ENCODE data around the gene CTCFL. TPM values are rescaled to one million over a fixed set of nuclear protein-coding genes. Genes with fewer than 3 reads are reported as not detected.

CTCFL gene
- total and polyA plus RNA-seq, 2 experiments from 2014 or later: not detected

GRCh38 chr20:57544838-57545564, 20.1 kb upstream of the CTCFL start:
- H3K79me2 ChIP-seq (ENCODE audit: insufficient read depth): no peaks in the 10 kb centered on the region
- H3K9me3 ChIP-seq (ENCODE audit: low read depth): no peaks in the 10 kb centered on the region
- no peak overlapping the region for H2AFZ ChIP-seq
- WGBS, 2 experiments (ENCODE audit: low coverage in 1 of 2, low lambda C conversion rate in 2 of 2, missing lambda C conversion rate in 2 of 2): 39 to 43% methylated on average over 12 of the region's 12 CpGs
- H3K27me3 ChIP-seq (replicated peaks; ENCODE audit: insufficient read depth): peaks cover 60% of the 10 kb centered on the region
- H3K27ac ChIP-seq: no peak overlapping the region
- no peak overlapping the region for H3K4me2 ChIP-seq (ENCODE audit: unreplicated experiment)
- H3K4me3 ChIP-seq: no peak overlapping the region
- DNase-seq: no peak
- in situ Hi-C loops (cut with MboI): no loop called here
- no peak for TF ChIP-seq EZH2phosphoT487 (IDR thresholded peaks at IDR 0.05; ENCODE audit: insufficient read depth, low read depth)
- TF ChIP-seq EZH2 (IDR thresholded peaks at IDR 0.05; ENCODE audit: insufficient read depth, poor library complexity, severe bottlenecking): no peak
- H3K9me2 ChIP-seq (ENCODE audit: insufficient read depth): no peaks in the 10 kb centered on the region
- H3K9ac ChIP-seq: no peak overlapping the region
- no peaks in the 10 kb centered on the region for H4K20me1 ChIP-seq (ENCODE audit: insufficient read depth)
- no peaks in the 10 kb centered on the region for H3F3A ChIP-seq (ENCODE audit: insufficient read depth)
- H3K4me1 ChIP-seq (ENCODE audit: insufficient read depth): no peaks in the 10 kb centered on the region
- H3K36me3 ChIP-seq (ENCODE audit: low read depth): no peaks in the 10 kb centered on the region

DNA sequence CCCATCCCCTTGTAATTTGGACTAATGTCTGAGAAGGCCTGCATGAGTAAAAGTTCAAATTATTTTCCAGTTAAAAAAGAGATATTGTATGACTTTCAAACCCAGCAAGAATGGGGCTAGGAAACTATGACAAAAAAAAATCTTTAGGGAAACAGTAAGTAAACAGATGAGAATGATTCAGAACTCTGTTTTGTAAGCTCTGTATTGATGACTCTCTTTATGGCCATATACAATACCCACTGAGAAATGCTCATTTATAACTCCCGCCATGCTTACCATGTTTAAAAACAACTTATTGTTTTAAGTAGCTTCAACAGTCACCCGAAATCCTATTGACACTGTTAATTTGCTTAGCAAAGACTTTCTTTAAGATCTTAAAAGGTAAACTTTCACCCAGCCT, 18.8 kb upstream of the CTCFL start:
- Histone ChIP-seq H3F3A (ENCODE audit: insufficient read depth) (no peaks in the 10 kb centered on the region), H3K27me3 (replicated peaks; ENCODE audit: insufficient read depth) (peaks cover 64% of the 10 kb centered on the region), H3K9me3 (ENCODE audit: low read depth) (no peaks in the 10 kb centered on the region), H3K4me1 (ENCODE audit: insufficient read depth) (no peaks in the 10 kb centered on the region), H3K4me2 (ENCODE audit: unreplicated experiment) (no peak overlapping the region), H3K9me2 (ENCODE audit: insufficient read depth) (no peaks in the 10 kb centered on the region), H4K20me1 (ENCODE audit: insufficient read depth) (no peaks in the 10 kb centered on the region), H3K36me3 (ENCODE audit: low read depth) (no peaks in the 10 kb centered on the region), H2AFZ (no peak overlapping the region), H3K79me2 (ENCODE audit: insufficient read depth) (no peaks in the 10 kb centered on the region), H3K27ac (no peak overlapping the region), H3K4me3 (no peak overlapping the region), H3K9ac (no peak overlapping the region)
- no peak for DNase-seq
- 38 to 43% methylated on average over 2 of the region's 2 CpGs for WGBS, 2 experiments (ENCODE audit: low coverage in 1 of 2, low lambda C conversion rate in 2 of 2, missing lambda C conversion rate in 2 of 2)
- in situ Hi-C loops (cut with MboI): no loop called here
- TF ChIP-seq EZH2phosphoT487 (IDR thresholded peaks at IDR 0.05; ENCODE audit: insufficient read depth, low read depth) (no peak), EZH2 (IDR thresholded peaks at IDR 0.05; ENCODE audit: insufficient read depth, poor library complexity, severe bottlenecking) (no peak)

- Histone ChIP-seq H3K27me3 (replicated peaks; ENCODE audit: insufficient read depth) (peaks cover 71% of the 10 kb centered on the region), H3K9ac (no peak overlapping the region), H3F3A (ENCODE audit: insufficient read depth) (no peaks in the 10 kb centered on the region), H3K36me3 (ENCODE audit: low read depth) (no peaks in the 10 kb centered on the region), H3K4me2 (ENCODE audit: unreplicated experiment) (no peak overlapping the region), H3K4me1 (ENCODE audit: insufficient read depth) (no peaks in the 10 kb centered on the region), H3K9me2 (ENCODE audit: insufficient read depth) (no peaks in the 10 kb centered on the region), H4K20me1 (ENCODE audit: insufficient read depth) (no peaks in the 10 kb centered on the region), H3K4me3 (no peak overlapping the region), H3K27ac (no peak overlapping the region), H3K9me3 (ENCODE audit: low read depth) (no peaks in the 10 kb centered on the region), H3K79me2 (ENCODE audit: insufficient read depth) (no peaks in the 10 kb centered on the region), H2AFZ (no peak overlapping the region)
- DNase-seq: no peak
- 51 to 53% methylated on average over 17 of the region's 17 CpGs for WGBS, 2 experiments (ENCODE audit: low coverage in 1 of 2, low lambda C conversion rate in 2 of 2, missing lambda C conversion rate in 2 of 2)
- in situ Hi-C loops (cut with MboI): no loop called here
- TF ChIP-seq EZH2 (IDR thresholded peaks at IDR 0.05; ENCODE audit: insufficient read depth, poor library complexity, severe bottlenecking): no peak
- no peak for TF ChIP-seq EZH2phosphoT487 (IDR thresholded peaks at IDR 0.05; ENCODE audit: insufficient read depth, low read depth)
Observed at GRCh38 chr20:57540890-57541580, 16.1 kb upstream of the CTCFL start.

GRCh38 chr20:57539889-57540288, 14.9 kb upstream of the CTCFL start:
- in situ Hi-C loops (cut with MboI): no loop called here
- 59 to 64% methylated on average over 12 of the region's 12 CpGs for WGBS, 2 experiments (ENCODE audit: low coverage in 1 of 2, low lambda C conversion rate in 2 of 2, missing lambda C conversion rate in 2 of 2)
- H3K4me3 ChIP-seq: no peak overlapping the region
- peaks cover 70% of the 10 kb centered on the region for H3K27me3 ChIP-seq (replicated peaks; ENCODE audit: insufficient read depth)
- no peak overlapping the region for H3K9ac ChIP-seq
- H3K79me2 ChIP-seq (ENCODE audit: insufficient read depth): no peaks in the 10 kb centered on the region
- no peaks in the 10 kb centered on the region for H3K36me3 ChIP-seq (ENCODE audit: low read depth)
- no peaks in the 10 kb centered on the region for H3K4me1 ChIP-seq (ENCODE audit: insufficient read depth)
- no peaks in the 10 kb centered on the region for H3K9me2 ChIP-seq (ENCODE audit: insufficient read depth)
- H3K4me2 ChIP-seq (ENCODE audit: unreplicated experiment): no peak overlapping the region
- TF ChIP-seq EZH2phosphoT487 (IDR thresholded peaks at IDR 0.05; ENCODE audit: insufficient read depth, low read depth) (no peak), EZH2 (IDR thresholded peaks at IDR 0.05; ENCODE audit: insufficient read depth, poor library complexity, severe bottlenecking) (no peak)
- H3F3A ChIP-seq (ENCODE audit: insufficient read depth): no peaks in the 10 kb centered on the region
- no peak for DNase-seq
- no peaks in the 10 kb centered on the region for H4K20me1 ChIP-seq (ENCODE audit: insufficient read depth)
- H3K9me3 ChIP-seq (ENCODE audit: low read depth): no peaks in the 10 kb centered on the region
- H3K27ac ChIP-seq: no peak overlapping the region
- H2AFZ ChIP-seq: no peak overlapping the region

Data from GM23248 (cell line).